Stimulated activated CD4-positive, alpha-beta T cell treated with anti-CD3 and anti-CD28 coated beads, Interleukin-1b, Interleukin-23, amount 100 ng/mL, for 48 hours (primary cell): ENCODE measurements around the gene KIF5C.

Experiments
- DNase-seq: peaks from one replicate; pipeline ENCODE4 v3.0.0-alpha.2; 2020

Gene KIF5C

DNA sequence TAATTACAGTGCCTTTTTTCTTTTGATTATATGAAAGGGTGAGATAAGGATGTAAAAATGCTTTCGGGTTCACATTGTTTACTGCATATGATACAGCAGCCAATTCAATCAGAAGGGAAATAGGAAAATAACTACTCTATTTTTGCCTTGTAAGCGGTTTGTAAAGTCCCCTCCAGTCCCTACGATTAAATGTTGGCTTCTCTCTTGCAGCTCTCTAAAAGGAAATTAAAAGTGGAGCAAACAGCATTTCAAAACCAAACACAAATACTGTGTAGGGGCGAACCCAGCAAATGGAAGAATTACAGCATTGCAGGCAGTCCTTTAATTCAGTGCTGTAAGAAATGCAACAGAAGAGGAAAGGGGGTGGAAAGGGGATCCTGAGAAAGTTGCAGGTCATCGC lies 182.4 kb downstream of the KIF5C start:
- no peak for DNase-seq

DNA sequence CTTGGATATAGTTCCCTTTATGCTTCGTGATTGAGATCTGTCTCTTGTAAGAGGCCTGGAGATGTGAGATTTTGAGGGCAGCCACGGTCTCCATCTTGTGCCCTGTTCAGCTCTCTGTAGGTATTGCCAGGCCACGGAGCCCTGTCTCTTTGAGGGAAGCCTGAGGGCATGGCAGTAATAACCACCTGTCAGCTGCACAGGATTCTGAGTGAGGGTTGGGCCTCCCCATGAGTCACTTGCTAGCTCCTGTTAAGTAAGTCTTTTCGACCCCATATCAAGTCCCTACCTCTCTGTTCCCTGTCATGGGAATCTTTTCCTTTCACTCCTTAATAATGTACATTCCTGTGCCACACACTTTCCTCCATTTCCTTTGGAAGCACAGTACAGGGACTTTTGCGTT lies 183.9 kb downstream of the KIF5C start:
- DNase-seq = no peak

DNA sequence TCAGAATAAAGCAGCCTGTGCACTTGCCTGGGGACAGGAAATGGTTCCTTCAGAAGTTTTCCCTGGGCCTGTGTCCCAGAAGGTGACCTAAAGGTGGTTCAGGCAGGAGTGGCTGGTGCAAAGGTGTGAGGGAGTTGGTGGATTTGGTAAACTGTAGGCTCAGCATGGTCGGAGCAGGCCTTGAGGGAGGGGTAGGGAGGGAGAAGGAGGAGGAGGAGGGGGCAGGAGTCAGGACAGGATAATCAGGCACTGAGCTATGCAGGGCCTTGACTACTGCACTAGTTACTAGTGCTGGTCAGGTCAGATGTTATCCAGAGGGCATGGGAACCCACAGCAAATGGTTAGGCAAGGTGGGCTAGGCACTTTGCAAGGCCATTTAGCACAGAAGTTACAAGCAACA lies 184.8 kb downstream of the KIF5C start:
- DNase-seq = no peak

DNA sequence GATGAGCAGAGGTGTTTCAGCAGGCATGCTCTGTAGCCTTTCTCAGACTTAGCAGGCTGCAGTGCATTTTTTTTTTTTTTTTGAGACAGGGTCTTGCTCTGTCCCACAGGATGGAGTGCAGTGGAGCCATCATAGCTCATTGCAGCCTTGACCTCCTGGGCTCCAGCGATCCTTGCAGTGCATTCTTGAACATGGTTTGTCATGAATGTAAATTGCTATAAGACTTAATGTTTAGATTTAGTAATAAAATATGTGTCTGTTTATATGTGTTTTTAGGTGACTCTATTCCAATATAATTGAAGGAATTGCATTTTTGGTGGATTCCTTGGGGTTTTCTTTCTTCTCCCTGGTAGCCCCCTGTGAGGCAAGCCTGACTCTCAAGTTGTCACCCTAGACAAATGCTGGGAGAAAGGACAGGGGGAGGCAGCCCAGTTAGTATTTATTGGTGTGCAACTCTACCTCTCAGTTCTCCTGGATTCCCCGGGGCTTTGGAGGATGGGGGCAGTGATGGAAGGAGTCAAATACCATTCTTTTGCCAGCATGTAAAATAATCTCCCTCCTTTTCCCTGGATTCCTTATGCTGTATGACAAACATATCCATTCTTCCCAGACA lies 186.2 kb downstream of the KIF5C start:
- no peak for DNase-seq

DNA sequence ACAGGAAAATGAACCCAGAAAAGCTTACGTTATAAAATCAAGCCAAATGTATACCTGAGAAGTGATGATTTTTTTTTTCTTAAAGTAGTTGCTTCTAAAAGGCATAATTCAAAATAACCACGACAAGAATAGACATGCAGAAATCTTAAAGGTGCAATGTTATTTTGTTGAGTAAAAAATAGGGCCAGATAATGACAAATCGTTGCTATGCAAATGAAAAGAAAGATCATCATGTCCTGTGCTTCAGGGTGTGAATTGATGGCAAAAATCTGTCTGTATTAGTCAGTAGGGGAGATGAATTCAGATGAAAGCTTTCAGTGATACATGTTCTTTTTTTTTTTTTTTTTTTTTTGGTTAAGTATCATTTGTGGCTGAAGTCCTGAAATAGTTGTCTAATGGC lies 187.5 kb downstream of the KIF5C start:
- no peak for DNase-seq

DNA sequence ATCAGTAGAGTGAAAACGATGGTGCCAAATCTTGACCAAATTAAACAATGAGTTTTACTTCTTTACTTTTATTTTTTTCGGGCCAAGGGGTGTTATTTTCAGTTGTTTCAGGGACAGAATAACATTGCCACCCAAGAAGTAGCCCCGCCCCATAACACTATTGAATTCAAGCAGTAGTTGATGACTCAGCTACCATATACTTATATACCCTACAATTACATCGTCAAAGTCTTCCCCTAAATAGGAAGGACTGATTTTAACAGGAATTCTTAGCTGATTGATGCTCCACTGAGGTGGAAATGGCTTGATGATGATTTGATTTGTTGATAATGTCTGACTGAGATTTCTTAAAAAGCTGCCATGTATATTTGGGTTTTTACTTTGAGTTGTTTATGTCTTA lies 188.2 kb downstream of the KIF5C start:
- DNase-seq = no peak

DNA sequence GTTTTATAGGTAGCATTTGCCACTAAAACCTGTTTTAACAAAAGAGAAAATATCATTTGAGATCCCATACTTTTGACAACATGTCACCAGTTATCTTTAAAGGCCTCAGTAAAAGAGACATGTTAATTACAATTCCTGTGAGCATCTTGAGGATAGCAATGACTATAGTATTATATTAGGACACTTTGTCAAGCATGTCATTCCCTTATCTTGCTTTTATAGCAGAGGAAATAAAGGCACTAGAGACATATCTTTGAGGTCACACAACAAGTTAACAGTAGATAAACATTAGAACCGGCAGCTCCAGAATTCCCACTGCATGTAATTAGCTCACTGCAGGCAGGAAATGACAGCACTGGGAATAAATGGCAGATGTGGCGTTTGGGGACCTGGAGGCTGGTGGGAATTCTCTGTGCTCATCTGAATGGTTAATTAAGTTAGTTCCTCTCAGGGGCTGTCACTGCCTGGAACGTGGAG lies 189.4 kb downstream of the KIF5C start:
- no peak for DNase-seq

DNA sequence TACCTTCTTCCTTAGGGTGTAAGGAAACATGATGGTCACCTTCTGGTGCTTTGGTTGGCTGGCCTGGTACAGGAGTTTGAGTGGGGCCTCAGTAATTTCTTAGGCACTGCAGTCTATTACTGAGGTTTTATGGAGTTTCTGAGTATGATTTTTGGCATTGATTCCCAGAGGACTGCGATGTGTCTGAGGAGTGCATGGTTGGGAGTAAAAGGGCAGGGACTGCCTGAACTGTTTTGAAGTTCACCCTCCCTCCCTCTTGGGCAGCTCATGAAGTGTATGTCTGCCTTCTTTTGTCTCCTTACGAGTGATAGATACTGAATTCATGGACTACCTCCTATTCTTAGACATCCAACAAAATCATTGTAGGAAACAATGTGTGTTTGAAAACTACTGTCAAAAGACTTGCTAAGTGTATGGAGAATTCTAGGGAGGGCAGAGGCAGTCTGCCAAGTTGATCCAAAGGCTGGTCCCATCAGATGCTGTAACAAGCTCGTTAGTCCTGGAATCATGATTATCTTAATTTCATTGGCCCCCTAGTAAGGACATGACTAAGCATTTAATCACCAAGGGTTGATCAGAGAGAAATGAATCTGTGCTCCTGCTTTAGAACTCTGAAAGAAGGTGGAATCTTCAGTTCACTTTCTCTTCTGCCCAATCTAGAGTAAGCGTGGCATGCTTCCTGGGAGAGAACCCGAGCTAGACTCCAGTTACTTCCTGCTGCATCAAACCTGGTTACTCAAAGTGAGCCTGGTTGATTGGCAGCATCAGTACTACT lies 190.0 kb downstream of the KIF5C start:
- DNase-seq = no peak

DNA sequence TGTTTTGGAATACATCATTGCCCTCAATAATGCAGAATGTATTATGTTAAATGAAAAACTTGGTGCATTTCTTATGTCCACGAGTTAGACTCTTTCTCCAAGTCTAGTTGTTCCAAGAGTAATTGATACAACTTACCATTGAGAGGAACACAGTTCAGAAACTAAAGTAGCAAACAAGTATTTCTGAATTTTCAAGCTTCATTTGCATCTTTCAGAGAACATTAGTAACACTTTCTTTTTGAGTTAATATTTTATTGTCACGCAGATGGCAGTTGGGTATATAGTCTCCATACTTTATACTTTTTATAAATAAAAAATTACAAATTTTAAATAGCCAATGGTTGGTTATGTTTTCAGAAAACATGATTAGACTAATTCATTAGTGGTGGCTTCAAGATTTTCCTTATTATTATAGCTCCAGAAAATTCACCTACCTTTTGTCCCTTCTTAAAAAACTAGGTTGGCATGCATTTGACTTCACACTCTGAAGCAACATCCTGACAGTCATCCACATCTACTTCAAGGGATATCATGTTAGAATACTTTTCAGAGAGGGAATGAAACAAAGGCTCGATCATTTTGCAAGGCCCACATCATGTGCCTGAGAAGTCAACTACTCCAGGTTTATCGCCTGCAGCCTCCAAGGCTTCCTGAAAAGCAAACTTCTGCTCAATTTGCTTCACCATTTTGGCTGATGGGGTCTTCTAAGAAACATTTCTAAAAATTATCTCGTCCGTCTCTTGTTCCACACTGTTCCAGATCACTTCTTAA lies 193.4 kb downstream of the KIF5C start:
- no peak for DNase-seq

DNA sequence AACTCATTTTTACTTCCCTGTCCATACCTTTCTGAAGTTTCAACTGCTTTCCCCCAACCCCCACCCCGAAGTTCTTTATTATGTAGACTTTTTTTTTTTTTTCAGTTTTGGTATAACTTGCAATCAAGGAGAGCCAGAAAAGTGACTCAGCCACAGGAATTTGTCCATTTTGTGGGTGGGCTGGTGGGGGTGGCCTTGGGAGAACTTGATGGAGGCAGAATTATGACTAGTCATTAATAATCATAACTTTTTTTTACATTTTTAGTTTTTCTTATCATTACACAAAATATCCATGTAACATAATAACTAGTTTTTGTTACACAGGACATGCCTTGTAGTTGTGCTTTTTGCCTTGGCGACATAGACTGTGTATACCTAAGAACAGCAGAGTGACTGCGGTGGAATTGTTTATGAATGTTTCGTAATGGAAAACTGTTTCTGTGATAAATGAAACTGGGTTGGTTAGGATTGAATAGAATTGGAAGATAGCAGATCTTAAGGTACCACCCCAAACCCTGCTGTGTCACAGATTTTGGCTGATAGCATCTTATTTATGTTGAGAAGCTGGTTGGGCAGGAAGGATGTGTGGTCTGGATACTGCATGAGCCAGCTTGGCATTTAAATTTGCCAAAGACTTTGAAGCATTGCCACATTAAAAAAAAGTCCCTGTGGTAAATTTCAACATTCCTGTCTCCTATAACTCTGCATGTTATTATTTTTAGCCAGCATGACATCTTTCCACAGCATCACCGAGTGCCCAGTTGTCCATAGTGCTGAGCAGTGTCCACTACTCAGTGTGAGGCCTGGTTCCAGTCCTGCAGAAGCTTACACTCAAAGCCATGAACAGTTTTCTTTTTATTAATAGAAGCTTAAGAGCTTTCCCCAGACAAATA lies 194.2 kb downstream of the KIF5C start:
- no peak for DNase-seq

DNA sequence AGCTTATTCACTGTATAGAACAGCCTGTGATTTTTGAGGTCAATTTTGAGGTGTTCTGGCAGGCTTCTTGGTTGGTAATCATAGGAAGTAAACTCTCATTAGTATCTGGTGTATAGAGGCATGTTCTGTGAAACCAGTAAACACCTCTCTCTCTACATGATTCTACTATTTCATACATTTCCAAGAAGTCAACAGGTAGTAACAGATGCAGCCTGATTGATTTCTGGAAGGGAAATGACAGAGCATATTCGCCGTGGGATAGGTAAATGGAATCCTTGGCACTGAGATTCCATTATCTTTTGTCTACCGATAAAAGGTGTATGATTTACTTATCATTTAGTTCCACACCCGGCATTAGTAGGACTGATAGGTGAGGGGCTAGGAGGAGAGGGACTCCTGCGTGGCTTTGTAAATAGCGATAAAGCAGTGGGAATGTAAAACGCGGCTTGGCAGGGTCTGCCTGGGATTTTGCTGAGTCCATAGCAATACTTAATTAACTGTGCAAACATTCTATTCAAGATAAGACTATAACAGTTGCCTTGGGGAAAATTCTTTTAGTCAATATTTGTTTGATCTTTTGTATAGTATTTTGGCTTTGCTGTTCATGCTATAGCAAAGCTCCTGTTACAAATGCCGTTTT lies 195.8 kb downstream of the KIF5C start:
- no peak for DNase-seq

DNA sequence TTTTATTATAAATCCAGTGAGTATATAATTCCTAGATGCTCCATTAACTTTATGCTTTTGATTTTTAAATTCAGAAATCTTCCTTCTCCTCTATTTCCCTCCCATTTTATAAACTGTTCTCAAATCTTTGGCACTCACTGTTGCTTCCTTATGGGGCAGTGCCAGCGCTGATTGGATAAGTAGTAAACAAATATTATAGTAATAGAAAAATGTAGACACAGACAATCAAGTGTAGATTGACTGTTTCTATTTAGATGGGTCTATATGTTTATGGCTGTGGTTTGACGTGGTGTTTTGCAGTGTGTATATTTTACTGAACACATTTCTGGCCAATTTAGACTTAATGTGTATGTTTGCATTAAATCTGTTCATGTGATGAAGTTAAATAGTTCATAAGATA lies 200.1 kb downstream of the KIF5C start:
- DNase-seq = no peak

DNA sequence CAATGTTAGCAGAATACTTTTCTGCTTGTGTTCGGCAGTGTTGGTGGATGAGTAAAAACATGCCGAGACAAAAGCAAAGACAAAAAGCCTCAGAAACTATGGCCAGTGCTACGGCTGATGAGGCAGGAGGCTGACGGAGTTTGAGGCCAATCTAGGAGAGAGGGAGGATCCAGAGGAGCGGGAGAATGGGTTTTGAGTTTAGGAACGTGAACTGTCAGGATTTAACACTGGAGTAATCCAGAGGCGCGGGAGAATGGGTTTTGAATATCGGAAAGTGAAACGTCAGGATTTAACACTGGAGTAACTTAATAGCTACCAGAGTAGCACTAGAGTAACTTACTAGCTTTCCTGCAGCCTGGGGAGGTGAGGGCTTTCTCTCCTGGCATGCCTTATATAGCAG lies 200.8 kb downstream of the KIF5C start:
- DNase-seq = no peak
